GM12872 (cell line): ENCODE measurements around the gene MGP.

Experiments
- TF ChIP-seq, protein P1 (sequence below): IDR thresholded peaks from 3 replicates; pipeline ENCODE4 v1.5.1; 2011; ENCODE audit warnings: low read depth, mild to moderate bottlenecking, low read length, moderate library complexity; ENCODE audit not compliant: insufficient read depth

Gene MGP

GRCh38 chr12:14845350-14845750 is 40.3 kb downstream of the MGP start:
- TF ChIP-seq, protein P1, sequence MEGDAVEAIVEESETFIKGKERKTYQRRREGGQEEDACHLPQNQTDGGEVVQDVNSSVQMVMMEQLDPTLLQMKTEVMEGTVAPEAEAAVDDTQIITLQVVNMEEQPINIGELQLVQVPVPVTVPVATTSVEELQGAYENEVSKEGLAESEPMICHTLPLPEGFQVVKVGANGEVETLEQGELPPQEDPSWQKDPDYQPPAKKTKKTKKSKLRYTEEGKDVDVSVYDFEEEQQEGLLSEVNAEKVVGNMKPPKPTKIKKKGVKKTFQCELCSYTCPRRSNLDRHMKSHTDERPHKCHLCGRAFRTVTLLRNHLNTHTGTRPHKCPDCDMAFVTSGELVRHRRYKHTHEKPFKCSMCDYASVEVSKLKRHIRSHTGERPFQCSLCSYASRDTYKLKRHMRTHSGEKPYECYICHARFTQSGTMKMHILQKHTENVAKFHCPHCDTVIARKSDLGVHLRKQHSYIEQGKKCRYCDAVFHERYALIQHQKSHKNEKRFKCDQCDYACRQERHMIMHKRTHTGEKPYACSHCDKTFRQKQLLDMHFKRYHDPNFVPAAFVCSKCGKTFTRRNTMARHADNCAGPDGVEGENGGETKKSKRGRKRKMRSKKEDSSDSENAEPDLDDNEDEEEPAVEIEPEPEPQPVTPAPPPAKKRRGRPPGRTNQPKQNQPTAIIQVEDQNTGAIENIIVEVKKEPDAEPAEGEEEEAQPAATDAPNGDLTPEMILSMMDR, result peak; percentile 55; the same call in 2 of the 3 replicates

DNA sequence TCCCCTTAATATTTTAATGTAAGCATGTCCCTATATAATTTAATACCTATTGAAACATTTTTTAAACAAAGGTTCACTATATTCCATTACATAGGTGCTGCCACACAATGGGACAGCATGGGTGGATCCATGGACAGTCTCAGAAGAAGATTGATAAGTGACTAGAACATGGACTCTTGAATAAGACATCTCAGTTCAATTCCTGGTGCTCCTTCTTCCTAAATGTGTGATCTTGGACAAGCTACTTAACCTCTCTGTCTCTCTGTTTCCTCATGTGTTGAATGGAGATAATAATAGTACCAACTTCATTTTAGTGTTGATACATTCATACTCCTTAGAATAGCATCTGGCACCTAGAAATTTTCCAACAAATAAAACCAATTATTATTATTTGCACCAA is 41.3 kb downstream of the MGP start:
- TF ChIP-seq, protein P1, result no peak

- TF ChIP-seq, protein P1, result no peak
Measured at GRCh38 chr12:14843425-14843887, 42.2 kb downstream of the MGP start, which contains the start of gene ART4. Gene ART4, minus strand, starts transcription at chr12:14843526. Its CDS starts 413 bp downstream, at chr12:14843113.

DNA sequence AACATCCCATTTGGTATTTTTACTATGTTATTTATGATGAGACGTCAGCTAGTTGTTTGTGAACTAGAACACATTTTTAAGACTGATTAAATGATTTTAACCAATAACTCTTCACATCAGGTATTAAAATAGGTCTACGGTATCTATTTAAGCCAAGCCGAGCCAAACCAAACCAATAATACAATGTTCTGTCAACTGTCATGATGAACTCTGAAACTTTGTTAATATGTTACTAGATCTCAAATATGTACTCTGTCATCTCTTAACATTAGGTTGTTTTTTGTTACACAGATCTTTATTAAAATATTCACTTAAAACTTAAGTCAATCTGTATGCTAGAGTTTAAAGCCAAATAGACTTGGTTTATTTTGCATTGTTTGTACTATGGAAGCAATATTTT is 43.3 kb downstream of the MGP start:
- TF ChIP-seq, protein P1, result no peak

GRCh38 chr12:14841761-14842160 is 43.9 kb downstream of the MGP start:
- TF ChIP-seq, protein P1, result no peak

DNA sequence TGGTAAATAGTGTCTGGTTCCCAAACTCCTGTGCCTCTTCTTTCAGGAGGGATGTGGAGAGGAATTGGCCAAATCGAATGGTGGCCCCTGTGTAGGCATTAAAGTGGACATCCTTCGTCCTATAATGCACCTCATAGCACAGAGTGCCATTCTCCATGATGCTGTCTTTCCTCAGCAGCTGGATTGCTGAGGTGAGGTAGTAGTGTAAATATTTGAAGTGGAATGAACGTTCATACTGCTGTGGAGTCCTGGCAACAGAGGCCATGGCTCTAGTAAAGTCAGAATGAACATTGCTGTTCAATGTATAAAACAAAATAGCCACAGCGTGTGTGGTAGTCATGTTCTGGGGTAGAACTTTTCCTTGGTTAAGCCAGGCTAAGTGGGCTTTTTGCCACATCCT is 45.0 kb downstream of the MGP start:
- TF ChIP-seq, protein P1, result no peak

DNA sequence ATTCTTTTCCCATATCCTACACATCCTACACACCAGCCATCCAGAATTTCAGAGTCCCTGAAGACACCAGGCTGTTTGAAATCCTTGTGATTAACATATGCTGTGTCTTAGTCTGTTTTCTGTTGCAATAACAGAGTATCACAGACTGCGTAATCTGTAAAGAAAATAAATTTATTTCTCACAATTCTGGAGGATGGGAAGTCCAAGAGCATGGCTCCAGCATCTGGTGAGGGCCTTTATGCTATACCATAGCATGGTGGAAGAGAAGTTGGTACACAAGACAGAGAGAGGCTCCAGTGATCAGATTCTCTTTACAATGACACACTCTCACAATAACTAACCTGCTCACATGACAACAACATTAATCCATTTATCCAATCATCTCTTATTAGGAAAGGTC is 46.4 kb downstream of the MGP start:
- TF ChIP-seq, protein P1, result no peak
